VCaP (cell line): ENCODE data around the gene ZNF79.
A peak's percentile ranks its signal among the peaks of the same experiment; 100 is the strongest.

Experiments
- H3K27ac ChIP-seq: fragments of 450-650 bp; 2 replicates; pipeline ENCODE4 v1.5.1; 2017
- TF ChIP-seq, protein P1 (sequence below): fragments of 450-650 bp; conservative IDR thresholded peaks from 2 replicates; pipeline ENCODE4 v1.5.1; 2017; ENCODE audit warnings: mild to moderate bottlenecking, moderate library complexity

Gene ZNF79

DNA sequence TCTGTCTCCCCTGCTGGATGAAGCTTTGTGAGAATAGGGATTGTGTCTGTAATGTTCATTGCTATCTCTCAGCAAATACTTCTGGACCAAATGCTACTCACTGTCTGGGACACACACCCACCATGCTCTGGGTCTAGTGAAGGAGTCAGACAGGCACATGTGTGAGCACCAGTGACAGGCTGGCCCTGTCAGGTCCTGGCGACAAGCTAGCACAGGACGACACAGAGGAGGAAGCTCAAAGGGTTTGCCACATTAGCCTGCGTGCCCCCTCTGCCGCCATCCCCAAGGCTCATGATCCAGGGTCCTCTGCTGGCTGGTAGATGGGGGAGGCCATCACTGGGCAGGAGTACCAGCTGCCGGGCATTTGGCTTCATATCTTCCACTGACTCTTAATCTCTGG is 50.4 kb downstream of the ZNF79 start:
- no peak overlapping the region for H3K27ac ChIP-seq

DNA sequence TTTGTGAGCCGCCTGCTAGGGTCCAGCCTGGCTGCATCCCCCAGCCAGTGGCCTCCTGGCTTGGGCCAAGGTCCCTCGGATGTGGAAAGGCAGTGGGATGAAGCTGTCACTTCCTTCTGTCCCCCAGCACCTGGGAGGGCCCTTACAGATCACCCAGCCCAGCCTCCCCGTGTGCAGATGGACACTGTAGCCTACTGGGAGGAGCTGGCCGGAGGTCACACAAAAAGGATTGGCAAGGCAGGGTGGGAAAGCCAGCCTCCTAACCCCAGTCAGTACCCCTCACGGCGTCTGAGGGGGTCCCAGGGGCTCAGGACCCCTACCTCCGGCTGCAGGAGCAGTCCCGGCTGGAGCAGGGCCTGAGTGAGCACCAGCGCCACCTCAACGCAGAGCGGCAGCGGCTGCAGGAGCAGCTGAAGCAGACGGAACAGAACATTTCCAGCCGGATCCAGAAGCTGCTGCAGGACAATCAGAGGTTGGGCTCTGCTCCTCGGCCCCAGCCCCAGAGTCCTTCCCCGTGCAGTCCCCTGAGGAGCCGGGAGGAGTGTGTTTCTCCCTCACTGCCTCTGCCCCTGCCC is 55.4 kb downstream of the ZNF79 start:
- H3K27ac ChIP-seq: no peak overlapping the region
- TF ChIP-seq, protein P1, sequence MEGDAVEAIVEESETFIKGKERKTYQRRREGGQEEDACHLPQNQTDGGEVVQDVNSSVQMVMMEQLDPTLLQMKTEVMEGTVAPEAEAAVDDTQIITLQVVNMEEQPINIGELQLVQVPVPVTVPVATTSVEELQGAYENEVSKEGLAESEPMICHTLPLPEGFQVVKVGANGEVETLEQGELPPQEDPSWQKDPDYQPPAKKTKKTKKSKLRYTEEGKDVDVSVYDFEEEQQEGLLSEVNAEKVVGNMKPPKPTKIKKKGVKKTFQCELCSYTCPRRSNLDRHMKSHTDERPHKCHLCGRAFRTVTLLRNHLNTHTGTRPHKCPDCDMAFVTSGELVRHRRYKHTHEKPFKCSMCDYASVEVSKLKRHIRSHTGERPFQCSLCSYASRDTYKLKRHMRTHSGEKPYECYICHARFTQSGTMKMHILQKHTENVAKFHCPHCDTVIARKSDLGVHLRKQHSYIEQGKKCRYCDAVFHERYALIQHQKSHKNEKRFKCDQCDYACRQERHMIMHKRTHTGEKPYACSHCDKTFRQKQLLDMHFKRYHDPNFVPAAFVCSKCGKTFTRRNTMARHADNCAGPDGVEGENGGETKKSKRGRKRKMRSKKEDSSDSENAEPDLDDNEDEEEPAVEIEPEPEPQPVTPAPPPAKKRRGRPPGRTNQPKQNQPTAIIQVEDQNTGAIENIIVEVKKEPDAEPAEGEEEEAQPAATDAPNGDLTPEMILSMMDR: no peak

More for the DNA sequence above, 50.4 kb downstream of the ZNF79 start:
- TF ChIP-seq, protein P1: no peak

DNA sequence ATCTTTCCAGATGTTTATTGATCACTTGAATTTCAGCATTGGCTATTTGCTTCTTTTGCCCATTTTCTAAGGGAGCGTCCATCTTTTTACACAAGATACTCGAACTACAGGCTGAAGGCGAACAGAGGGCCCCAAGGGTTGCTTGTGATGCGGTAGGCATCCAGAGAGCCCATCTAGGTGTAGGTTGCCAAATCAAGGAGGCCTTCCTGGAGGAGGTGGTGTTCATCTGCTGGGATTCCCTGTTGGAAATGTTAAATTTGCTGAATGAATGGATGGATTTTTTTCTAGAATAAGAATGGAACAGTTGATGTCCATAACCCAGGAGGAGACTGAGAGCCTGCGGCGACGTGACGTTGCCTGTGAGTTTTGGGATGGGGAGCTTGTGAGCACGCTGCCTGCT is 58.5 kb downstream of the ZNF79 start:
- no peak overlapping the region for H3K27ac ChIP-seq
- TF ChIP-seq, protein P1: no peak

DNA sequence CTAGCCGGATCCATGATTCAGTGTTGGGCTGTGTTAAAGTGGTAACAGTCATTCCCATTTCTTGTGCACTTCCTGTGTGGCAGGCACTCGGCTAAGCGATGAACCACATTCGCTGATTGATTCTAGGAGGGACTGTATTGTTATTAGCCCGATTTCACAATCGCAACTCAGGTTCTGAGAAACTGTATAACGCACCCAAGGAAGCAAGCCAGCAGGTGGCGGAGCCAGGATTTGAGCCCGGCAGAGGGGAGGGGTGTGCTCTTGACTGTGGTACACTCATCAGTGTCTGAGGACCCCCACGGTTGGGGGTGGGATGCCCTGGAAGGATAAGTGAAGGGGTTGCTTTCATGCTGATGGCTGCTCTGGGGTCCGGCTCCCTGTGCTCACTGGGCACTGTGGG is 61.8 kb downstream of the ZNF79 start:
- TF ChIP-seq, protein P1: no peak
- H3K27ac ChIP-seq: peak overlapping the region; percentile 64

DNA sequence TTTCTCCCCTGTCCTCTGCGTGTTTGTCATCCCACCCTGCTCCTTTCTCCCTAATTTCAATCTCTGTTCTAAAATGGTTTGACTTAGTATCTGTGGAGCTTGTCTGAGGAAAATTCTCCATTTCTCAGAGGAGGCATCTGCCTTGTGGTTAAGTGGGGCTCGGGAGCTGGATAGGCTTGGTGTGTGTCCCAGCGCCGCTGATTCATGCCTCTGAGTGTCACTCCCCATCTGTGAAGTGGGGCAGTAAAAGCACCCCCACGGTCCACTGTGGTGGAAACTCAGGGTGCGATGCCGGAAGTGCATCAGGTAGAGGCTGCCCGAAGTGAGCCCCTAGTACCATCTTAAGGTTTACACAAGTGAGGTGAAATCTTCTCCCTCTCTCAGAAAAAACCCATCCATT is 64.8 kb downstream of the ZNF79 start:
- TF ChIP-seq, protein P1: no peak

DNA sequence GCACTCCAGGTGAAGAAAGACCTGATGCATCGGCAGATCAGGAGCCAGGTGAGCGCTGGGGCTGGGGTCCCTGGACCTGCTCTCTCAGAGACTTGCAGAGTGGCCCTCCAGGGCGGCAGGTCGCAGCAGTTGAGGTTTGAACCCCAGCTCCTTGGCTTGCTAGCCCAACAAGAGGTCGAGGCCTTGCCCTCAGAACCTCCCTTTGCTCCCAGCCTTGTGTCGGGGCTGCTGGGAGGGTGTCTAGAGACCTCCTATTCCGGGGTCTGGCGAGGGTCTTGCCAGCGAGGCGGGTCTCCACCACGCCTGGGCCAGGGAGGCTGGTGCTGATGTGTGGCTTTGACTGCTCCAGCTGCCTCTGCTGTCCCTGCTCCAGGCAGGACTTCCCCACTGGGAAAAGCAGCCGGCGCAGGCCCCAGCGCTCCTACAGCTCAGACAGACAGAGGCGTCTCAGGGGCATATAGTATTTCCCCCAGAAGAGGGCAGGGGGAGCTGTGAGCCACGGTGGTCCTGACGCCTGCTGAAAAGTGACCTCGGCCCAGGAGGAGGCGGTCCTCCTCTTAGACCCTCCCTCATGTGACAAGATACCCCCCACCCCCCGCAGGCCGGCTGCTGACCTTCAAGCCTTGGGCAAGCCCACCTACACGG is 65.4 kb downstream of the ZNF79 start:
- H3K27ac ChIP-seq: no peak overlapping the region
- TF ChIP-seq, protein P1: 0 out of 2 replicates have a peak, but pooled peaks have one; percentile 6

More for the DNA sequence above, 64.8 kb downstream of the ZNF79 start:
- no peak overlapping the region for H3K27ac ChIP-seq

DNA sequence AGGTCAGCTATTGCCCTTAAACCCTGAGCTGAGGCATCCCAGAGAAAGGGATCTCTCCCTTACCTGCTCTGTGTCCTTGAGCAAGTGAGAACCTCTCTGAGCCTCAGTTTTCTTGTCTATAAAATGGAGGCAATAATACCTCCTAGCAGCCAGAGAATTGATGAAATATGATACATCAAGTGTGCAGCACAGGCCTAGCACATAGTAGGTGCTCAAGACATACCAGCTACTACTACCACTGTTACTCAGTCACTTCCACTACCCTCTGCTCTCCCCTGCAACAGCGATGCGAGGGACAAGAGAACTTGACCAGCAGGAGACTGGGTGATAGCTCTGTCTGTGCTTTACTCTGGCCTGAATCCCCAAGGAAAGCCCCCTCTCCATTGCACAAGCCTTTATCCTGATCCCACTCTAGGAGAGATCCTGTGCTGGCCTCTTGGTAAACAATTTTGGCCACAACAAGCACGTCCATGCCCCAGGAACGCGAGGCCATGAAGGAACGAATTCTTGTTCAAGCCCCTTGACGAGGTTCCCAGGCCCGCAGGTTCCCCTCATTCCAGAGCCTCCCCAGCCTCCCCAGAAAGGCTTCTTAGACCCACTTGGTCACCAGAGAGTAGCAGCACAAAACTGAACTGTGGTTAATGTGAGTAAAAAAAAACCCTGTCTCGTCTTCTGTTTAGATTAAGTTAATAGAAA is 66.5 kb downstream of the ZNF79 start:
- TF ChIP-seq, protein P1: no peak

More for the DNA sequence above, 66.5 kb downstream of the ZNF79 start:
- no peak overlapping the region for H3K27ac ChIP-seq
